Right forelimb (tissue), 1 donor: ENCODE data around the gene TSPAN12.
"Not testable (repeated sequence)": the region's sequence is repeated elsewhere in the genome, so short reads cannot be mapped to it uniquely, and the experiment has no call there.

ENCODE experiments used
- DNase-seq: peaks from one replicate; pipeline ENCODE4 v3.0.0-alpha.2; 2018

The TSPAN12 gene

GRCh38 chr7:120857588-120858573 lies at the start of gene TSPAN12:
Gene TSPAN12 (minus strand): TSS chr7:120858144. CDS start chr7:120856763, 1,381 bp downstream.
- peak; percentile 90 for DNase-seq

- DNase-seq: no peak
Observed at GRCh38 chr7:120898715-120899499, 41.0 kb upstream of the TSPAN12 start.

- DNase-seq: not testable (repeated sequence)
Observed at GRCh38 chr7:120895253-120895652, 37.3 kb upstream of the TSPAN12 start.

- not testable (repeated sequence) for DNase-seq
Observed at GRCh38 chr7:120885602-120886001, 27.7 kb upstream of the TSPAN12 start.

- DNase-seq: no peak
Observed at GRCh38 chr7:120877701-120878100, 19.8 kb upstream of the TSPAN12 start.

GRCh38 chr7:120876922-120877321 lies 19.0 kb upstream of the TSPAN12 start:
- DNase-seq: no peak

- no peak for DNase-seq
Observed at GRCh38 chr7:120874722-120875121, 16.8 kb upstream of the TSPAN12 start.

- DNase-seq: no peak
Observed at GRCh38 chr7:120874016-120874415, 16.1 kb upstream of the TSPAN12 start.

- no peak for DNase-seq
Observed at GRCh38 chr7:120873401-120873800, 15.5 kb upstream of the TSPAN12 start.

GRCh38 chr7:120869700-120870099 lies 11.8 kb upstream of the TSPAN12 start:
- DNase-seq: no peak

- DNase-seq: no peak
Observed at GRCh38 chr7:120867932-120868331, 10.0 kb upstream of the TSPAN12 start.

- no peak for DNase-seq
Observed at GRCh38 chr7:120865191-120865981, 7.4 kb upstream of the TSPAN12 start.

- DNase-seq: no peak
Observed at GRCh38 chr7:120864141-120864900, 6.4 kb upstream of the TSPAN12 start.

GRCh38 chr7:120862987-120863590 lies 5.1 kb upstream of the TSPAN12 start:
- no peak for DNase-seq

GRCh38 chr7:120860156-120860555 lies 2.2 kb upstream of the TSPAN12 start:
- no peak for DNase-seq

GRCh38 chr7:120859459-120859858 lies 1.5 kb upstream of the TSPAN12 start:
- DNase-seq: no peak

- DNase-seq: peak; percentile 46
Observed at GRCh38 chr7:120856621-120857352, 1.2 kb downstream of the TSPAN12 start.

- no peak for DNase-seq
Observed at GRCh38 chr7:120856198-120856597, 1.7 kb downstream of the TSPAN12 start.

- DNase-seq: no peak
Observed at GRCh38 chr7:120852700-120853099, 5.2 kb downstream of the TSPAN12 start.

- DNase-seq: no peak
Observed at GRCh38 chr7:120843109-120843508, 14.8 kb downstream of the TSPAN12 start.

GRCh38 chr7:120842121-120842621 lies 15.8 kb downstream of the TSPAN12 start:
- no peak for DNase-seq
